SU-DHL-6 (cell line): ENCODE results near the gene ZBTB7B.

ENCODE experiments used
- EZH2phosphoT487 ChIP-seq: fragments of 200-600 bp; sonication (generic), shearing (Covaris generic); conservative IDR thresholded peaks from 2 replicates; pipeline ENCODE4 v1.6.1; 2018; ENCODE audit warnings: mild to moderate bottlenecking, antibody characterized with exemption, low read length, moderate library complexity, mixed read lengths
- TF ChIP-seq, protein P1 (sequence below): fragments of 200-600 bp; sonication (generic); IDR thresholded peaks from one replicate; pipeline ENCODE4 v1.5.1; 2017; ENCODE audit warnings: antibody characterized with exemption, mild to moderate bottlenecking, low read length, moderate library complexity; ENCODE audit not compliant: insufficient read depth, poor library complexity, severe bottlenecking

DNA sequence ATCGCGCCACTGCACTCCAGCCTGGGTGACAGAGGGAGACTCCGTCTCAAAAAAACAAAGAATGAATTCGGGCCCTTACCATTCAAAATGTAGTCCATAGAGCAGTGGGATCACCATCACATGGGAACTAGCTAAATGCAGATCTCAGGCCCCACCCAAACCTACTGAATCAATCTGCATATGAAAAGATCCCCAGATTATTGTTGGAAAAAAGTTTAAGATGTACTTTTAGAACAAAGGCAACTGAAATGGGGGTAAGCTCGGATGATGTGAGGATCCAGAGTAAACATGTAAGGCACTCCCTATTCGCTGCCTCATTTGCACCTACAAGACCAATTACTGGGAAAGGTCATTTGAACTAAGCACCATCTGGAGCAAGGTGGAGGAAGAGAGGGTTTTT lies 20.3 kb upstream of the ZBTB7B start:
- TF ChIP-seq, protein P1, sequence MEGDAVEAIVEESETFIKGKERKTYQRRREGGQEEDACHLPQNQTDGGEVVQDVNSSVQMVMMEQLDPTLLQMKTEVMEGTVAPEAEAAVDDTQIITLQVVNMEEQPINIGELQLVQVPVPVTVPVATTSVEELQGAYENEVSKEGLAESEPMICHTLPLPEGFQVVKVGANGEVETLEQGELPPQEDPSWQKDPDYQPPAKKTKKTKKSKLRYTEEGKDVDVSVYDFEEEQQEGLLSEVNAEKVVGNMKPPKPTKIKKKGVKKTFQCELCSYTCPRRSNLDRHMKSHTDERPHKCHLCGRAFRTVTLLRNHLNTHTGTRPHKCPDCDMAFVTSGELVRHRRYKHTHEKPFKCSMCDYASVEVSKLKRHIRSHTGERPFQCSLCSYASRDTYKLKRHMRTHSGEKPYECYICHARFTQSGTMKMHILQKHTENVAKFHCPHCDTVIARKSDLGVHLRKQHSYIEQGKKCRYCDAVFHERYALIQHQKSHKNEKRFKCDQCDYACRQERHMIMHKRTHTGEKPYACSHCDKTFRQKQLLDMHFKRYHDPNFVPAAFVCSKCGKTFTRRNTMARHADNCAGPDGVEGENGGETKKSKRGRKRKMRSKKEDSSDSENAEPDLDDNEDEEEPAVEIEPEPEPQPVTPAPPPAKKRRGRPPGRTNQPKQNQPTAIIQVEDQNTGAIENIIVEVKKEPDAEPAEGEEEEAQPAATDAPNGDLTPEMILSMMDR = no peak
- no peak for TF ChIP-seq EZH2phosphoT487
